GM19328 (cell line): ENCODE results near the gene INPP4B.
"Not testable (repeated sequence)": the region's sequence is repeated elsewhere in the genome, so short reads cannot be mapped to it uniquely, and the experiment has no call there.

Experiments
- ATAC-seq: cut with Tn5 transposase; IDR thresholded peaks from one replicate; pipeline ENCODE4 v1.9.1; 2021; ENCODE audit warnings: mild to moderate bottlenecking, moderate library complexity; ENCODE audit not compliant: unreplicated experiment

The INPP4B gene

DNA sequence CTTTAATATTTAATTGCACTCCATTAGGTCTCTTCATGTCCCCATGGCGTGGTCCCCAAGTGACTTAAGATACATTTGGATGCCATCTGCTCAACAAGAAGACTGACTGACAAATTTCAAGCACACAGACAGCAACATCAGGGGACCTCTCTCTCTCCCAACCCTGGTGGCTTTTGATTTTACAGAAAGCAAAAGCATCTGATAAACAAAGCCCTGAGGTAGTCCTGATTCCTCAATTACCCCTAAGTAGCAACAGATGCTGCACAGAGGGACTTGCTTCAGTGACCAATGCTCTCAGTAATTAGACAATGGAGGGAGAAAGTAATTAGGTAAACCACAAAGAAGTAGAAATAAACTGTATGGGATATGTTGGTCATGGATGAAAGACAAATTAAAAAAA, 426.4 kb downstream of the INPP4B start:
- no peak for ATAC-seq

DNA sequence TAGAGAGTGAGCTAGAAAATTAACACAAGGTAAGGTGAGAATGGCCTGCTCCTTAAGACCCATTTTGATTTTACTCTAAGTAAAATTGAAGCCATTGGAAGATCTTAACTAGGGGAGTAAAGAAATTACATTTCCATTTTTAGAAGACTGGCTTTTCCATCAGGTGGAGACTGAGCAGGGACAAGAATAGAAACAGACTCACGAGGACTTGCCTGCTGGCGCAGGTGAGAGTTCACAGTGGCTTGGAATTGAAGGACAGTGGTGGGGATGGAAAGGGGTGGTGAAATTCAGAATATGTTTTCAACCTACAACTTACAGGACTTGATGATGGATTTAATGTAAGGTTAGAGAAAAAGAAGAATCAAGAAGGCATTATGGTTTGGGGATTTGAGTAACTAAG, 427.4 kb downstream of the INPP4B start:
- no peak for ATAC-seq

DNA sequence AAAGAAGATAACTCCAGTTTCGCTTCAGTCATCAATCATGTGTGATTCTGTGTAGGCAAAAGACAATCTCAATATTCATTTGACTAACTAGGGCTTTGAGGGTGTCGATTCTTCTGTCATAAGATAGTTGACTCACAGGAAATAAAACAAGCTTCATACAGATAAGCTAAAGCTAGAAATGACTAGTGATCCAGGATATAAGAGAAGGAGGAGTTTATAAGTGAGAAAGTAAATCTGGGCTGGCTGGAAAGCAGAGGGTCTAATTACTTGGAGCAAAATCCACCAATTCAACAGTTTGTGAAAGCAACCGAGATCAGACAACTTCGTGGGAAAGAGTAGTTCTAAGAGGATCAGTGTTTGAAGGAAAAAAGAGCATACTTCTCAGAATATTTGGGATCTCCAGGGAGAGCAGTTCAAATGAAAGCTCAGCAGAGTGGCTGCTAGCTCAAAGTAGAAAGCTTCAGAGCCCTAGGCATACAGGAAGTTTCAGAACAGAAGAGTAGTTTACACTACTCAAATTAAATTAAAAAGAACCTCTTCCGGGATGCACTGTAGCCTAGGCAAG, 429.3 kb downstream of the INPP4B start:
- ATAC-seq, result no peak

DNA sequence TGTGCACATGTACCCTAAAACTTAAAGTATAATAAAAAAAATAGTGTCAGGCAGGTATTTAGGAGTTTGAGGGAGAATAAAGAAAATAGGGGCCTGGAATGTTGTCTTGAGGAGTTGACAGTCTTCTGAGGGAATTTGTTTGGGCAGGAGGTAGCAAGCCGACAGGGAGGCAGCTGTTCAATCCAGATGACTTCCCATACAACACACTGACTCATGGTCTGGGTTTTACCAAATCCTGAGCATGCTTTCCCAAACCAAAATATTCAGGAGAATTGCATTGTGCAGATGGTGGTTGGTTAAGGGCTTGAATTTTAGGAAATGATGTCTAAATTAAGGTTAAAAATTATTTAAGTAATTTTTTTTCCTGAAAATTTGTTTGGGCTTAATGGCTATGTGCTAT, 430.0 kb downstream of the INPP4B start:
- ATAC-seq, result no peak

DNA sequence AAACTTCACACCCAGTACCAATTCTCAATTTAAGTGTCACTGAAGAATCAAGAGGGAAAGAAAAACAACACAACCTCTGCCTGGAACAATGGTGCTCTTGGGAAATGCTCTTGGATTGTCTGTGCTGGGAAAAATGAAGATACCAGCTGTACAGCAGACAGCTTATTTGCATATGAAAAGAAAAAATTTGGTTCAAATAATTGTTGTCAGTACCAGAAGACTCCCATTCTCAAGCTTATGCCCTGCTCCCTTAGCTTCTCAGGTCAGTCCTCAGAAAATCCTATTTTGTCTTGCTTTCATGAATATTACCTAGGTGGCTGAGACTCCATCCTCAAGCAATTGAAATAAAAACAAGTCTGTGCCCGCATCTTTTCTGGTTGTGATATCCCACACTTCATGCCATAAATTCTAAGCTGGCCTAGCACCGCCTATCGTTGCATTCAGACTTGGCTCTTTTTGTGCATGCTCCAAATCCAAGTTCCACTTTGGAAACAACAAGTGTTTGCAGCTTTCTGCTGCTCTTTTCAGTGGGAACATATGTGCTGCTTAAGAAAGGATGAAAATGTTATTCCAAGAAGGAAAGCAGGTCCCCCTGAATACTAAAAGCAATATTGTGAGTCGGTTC, 431.6 kb downstream of the INPP4B start:
- ATAC-seq, result no peak

DNA sequence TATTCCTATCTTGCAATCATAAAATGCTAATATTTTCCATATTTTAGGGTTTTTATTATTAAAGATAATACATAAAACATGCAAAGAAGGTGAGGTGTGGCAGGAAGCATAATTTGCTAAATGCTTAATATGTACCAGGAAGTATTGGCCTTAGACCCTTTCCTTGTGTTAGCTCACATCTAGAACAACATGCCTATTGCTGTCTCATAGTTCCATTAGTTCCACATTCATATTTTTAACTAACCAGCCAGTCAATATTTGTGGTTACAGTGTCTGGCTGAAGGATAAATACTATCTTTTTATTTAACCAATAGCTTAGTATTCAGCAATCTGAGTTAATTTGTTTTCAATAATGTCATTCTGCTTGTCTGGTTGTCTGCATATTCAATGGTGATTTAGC, 432.6 kb downstream of the INPP4B start:
- no peak for ATAC-seq

DNA sequence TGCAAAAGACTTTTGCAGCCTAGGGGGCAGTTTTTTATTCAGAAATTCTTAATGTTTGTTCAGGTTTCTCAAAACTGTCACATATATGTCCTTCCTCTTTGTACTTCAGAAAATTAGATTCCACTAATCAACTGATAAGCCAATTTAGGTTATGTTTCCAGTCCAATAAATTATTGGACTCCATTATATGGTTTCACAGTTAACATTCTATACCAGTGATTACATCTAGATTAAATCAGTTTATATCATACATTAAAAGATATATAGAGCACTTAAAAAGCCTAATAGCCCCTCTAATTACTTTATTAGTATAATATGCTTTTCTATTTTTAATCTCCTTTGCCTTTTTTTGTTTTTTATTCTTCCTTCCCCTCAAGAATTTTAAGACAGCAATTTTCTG, 434.1 kb downstream of the INPP4B start:
- ATAC-seq, result no peak

DNA sequence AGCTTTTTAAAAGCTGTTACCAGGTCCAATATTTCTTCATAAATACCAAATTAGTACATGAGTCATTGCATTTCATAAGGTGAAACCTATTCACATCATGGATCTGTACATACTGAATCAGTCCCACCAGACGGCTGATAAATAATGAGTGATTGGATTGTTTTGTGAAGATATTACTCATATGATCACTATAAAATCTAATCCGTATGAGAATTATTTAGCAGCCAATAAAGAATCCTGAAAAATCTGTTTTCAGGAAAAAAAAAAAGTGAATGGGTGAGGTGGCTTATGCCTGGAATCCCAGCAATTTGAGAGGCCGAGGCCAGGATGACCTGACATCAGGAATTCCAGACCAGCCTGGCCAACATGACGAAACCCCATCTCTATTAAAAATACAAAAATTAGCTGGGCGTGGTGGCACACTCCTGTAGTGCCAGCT, 438.1 kb downstream of the INPP4B start:
- no peak for ATAC-seq

DNA sequence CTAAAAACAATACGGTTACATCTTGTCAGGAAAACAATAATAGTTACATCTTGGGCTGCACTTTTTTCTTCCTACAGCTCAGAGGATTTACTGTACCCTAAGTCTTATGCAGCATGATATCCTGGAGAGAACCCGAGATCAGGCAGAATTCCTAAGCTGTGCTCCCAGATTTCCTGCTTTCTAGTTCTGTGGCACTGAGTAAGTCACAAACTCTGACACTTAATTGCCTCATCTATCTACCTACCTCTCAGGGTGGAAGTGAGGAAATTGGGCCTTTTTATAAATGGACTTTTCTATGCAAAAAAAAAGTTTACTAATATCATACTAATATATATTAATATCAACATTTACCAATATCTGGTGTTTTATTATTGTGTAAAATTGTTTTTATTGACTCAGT, 438.5 kb downstream of the INPP4B start:
- no peak for ATAC-seq

DNA sequence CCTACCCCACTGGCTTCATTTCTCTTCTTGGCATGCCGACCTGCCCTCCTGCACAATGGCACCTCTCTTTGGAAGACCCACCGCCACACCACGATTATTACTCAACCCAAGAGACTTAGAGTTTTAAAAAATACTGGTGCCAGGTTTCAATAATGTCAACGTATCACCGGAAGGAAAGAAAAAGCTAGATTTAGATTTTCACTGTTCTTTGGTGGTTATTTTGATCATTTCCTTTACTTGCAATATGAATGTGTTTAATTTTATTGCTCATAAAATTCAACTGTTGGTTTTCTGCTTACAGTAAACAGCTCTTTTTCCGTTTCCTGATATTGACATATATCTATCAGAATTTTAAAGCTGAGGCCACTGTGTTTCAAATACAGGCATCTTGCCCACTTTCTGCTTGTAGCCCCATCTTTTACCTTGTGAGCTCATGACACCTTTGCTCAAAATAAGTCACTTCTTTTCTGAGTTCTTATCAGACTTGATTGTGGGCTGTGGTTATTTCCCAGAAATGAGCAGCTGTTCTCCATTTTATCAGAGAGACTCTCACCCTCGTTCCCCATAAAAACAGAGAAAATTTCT, 439.1 kb downstream of the INPP4B start:
- no peak for ATAC-seq

DNA sequence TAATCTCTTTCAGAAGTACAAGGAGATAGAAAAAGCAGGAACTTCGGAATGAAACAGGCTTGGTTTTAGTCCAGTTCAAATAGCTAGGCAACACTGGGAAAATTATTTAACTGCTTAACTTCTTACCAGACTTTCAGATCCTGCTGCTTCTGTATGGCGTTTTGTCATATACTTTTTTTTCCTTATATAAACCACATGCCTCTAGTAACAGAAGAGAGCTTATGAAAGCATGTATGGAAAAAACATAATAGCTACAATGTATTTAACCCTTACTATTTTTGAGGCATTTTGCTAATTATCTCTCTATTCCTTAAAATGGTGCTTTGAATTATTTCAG, 439.6 kb downstream of the INPP4B start:
- no peak for ATAC-seq

DNA sequence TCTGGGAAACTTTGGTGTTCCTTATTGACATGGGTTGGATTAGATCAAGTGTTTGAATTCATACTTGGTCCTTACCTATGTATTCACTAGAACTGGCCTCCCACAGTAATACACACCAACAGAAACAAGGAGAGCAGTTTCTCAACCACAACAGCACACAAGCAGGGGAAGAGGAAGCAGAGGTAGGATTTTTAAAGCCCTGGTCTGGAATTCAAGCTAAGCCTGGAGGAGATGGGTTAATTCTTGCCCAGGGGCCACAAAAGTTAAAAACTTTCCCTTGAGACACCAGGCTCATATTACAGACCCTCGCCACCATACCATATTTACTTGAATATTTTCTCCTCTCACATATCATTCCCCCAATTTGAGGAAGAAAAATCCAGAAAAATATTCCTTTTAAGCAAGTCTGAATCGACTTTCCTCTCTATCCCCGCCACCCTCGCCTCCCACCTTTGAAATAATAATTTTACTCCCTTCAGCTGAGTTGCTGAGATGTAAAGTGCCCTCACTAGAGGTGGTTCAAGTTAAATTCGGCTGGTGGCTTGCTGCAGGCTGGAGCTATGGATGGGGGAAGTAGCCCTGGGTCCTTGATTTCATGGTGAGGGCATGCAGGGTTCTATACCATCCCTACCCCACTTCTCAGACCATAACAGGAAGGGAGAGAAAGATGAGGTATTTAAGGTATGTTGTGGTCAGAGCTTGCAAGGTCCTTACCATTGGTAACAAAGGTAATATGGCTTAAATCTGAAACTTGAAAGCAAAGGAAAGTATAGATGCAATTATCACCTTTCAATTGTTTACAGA, 440.2 kb downstream of the INPP4B start:
- peak; percentile 28 for ATAC-seq

DNA sequence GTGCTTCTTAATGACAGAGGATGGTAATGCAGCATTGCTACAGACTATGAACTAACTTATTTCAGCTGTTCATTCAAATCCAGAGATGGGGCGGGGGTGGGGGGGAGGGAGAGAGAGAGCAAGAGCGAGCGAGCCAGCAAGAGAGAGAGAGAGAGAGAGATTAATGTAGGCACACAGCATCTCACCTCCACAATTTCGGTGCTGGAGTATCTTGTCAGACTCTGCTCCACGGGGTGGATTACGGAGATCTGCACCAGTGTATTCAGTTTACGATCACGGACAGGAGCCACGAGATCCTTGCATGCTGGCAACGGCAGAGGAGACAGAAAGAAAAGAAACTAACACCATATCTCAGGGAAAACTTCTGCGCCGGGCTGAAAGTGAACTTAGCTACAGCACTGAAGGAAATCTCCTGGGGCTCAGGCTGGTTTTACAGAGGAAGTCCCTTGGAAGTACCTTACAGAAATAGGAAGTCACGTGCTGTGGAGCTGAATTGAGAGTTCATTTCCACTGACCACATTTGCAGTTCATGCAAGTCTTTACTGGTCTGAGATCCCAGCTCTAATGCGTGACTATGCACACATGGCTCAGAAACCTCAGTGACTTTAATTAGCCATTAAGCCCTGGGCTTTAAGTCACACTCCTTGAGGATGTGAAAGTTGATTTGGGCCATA, 440.9 kb downstream of the INPP4B start:
- ATAC-seq, result peak; percentile 51

DNA sequence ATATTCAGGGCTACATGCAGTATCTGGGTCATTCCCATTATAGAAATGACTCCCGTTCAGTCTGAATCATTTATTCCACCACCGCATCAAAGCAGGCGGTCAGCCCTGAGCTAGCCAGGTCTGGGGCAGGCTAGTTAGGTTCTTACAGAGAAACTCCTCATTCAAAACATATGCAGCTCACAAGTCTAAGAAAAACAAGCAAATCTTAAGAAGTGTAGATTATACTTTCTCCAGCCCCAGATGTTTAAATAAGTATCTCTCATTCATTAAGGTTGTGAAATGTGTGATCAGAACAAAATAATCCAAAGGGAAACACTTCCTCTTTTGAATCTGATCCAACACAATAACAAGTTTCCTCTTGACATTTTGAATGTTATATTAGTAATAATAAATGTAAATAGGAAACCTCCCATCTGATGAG, 441.9 kb downstream of the INPP4B start:
- ATAC-seq, result no peak

DNA sequence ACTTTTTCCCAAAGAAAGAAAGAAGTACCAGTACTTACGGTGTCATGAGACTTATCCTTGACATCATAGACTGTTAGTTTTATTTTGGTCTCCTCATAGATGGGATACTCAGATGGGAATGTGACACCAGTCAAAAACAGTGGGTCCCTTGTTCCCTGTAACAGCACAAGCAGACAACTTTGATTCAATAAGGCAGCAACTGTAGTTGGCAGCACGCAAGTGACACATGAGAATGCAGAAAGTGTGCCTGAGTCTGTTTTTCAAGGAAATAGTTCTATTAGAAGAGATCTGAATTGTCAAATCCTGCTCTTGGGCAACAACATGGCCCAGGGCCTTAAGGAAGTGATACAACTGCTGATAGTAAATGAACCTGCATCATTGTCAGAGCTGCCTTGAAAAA, 443.2 kb downstream of the INPP4B start:
- no peak for ATAC-seq

DNA sequence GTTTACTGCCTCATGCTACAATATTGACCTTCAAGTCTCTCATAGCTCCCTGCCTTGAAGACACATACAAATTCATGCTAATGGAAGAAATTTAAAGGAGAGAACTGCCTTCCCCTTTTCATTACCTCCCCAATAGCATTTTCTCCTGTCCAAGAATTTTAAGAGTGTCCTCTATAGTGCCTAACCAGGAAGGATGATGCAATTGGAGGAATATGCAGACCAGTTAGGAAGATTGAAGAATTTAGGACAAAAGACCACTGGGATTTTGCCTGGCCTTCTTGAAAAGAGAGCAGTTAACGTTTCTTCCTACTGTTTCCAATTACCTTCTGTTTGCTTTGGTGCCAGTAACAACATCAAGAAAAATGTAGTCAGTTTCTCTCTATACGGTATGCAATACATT, 443.9 kb downstream of the INPP4B start:
- no peak for ATAC-seq

DNA sequence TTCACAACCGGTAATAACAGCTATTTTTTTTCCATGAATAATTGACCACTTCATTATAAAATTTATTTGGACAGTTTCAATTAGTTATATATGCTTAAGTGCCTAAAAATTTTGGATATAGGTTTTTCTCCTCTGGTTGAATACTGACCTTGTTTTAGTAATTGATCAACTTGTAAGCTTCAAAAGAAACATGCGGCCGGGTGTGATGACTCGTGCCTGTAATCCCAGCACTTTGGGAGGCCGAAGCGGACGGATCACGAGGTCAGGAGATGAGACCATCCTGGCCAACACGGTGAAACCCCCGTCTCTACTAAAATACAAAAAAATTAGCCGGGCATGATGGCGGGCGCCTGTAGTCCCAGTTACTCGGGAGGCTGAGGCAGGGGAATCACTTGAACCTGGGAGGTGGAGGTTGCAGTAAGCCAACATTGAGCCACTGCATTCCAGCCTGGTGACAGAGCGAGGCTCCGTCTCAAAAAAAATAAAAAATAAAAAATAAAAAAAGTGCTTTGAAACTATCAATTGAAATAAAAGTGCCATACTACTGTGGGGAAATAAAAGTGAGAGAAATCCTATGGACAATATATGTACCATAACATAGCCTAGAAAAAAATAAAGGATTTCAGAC, 448.6 kb downstream of the INPP4B start:
- ATAC-seq, result not testable (repeated sequence)

DNA sequence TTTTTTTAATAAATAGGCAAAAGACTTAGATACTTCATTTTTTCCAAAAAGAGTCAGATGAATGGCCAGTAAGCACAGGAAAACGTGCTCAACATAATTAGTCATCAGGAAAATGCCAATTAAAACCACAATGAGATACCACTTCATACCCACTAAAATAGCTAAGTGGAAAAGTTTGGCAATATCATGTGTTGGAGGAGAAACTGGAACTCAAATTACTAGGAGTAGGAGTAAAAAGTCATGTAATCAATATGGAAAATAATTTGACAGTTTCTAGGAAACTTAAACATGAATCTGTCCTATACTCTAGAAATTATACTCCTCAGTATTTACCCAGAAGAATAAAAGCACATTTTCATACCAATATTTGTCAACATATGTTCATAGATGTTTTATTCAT, 449.8 kb downstream of the INPP4B start:
- no peak for ATAC-seq

DNA sequence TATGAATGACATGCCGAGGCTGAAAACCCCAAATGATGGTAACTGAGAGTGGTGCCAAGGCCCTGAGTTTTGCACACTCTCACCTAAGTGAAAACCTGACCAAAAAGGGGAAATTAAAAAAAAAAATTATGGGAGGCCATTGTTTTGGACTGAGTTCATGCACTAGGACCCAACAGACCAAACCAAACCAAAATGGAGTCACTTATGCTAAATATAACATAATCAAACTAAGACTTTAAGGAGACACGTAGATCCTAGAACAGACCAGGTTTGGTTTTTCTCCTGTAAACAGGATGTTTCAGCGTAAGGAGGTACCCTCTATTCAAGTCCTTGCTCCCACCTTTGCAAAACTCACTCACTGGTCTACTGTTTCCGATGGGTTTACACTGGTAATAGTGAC, 453.0 kb downstream of the INPP4B start:
- no peak for ATAC-seq

DNA sequence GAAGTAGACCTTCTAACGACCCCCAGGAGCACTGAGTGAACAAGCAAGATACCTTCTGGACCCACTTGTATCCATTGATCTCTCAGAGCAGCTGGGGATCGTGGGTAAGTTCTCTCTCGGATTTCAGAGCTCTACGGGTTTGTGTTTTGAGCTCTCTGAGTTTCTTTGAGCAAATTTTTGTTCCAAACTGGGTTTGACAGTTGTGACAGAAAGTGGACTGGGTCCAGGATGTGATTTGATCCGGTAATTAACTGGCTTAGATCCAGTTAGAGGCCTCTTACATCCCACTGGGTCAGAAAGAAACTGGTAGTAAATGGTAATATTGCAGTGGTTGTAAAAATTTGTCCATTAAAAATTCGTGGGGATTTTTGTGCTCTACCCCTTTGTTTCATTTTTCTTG, 459.2 kb downstream of the INPP4B start:
- ATAC-seq, result no peak

DNA sequence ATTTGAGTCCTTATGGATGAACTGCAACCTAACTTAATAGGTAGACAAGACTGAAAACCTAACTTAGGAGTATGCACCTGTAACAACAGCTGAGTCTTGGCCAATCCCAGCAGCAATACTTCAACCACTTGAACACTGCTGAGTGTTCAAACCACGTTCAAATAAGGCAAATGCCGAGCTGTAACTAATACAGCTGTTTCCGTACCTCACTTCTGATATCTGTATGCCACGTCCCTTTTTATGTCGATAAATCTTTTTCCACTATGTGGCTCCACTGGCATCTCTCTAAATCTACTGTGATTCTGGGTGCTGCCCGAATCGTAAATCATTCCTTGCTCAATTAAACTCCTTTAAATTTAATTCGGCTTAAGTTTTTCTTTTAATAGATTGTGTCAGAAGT, 459.7 kb downstream of the INPP4B start:
- ATAC-seq, result no peak
